DMS79 (cell line): ENCODE results near the gene XAB2.

ENCODE experiments used
- DNase-seq: peaks from one replicate; lab custom pipeline; 2025; lab: John Stamatoyannopoulos, UW

XAB2 gene

DNA sequence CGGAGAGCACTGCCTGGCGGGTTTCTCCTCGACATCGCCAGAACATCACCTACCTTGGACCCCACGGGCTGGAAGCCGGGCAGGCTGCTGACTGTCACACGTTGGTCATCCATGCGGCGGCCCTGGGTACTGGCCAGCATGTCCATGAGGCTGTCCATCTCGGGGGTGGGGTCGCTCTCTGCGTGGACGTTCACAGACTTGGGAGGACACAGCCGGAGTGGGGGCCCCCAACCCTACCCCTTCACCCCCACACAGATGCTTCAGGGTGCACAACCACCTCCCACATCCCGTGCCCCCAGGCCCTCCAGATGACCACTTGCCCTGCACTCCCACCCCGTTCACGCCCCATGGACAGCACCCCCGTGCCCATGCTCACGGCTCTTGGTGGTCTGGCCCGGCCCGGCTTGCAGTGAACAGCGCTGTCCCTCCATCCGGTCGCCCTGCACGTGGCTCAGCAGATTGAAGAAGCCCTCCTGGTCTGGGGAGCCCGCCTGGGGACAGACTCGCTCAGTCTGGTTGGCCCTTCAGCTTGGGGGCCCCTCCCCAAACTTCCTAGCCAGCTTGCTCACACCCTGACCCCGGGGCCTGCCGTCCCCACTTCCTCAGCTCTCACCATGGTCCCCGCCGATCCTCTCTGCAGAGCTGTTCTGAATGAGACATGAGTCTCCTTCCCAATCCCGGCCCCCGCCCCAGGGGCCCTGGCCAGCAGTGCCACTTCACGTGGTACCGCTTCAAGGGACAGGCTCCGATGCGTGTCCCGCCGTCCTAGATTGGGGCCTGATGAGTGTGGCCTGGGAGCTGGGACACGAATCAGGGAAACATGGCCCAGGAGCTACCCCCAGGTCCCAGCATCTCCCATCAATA, 3.2 kb upstream of the XAB2 start:
- no peak for DNase-seq

DNA sequence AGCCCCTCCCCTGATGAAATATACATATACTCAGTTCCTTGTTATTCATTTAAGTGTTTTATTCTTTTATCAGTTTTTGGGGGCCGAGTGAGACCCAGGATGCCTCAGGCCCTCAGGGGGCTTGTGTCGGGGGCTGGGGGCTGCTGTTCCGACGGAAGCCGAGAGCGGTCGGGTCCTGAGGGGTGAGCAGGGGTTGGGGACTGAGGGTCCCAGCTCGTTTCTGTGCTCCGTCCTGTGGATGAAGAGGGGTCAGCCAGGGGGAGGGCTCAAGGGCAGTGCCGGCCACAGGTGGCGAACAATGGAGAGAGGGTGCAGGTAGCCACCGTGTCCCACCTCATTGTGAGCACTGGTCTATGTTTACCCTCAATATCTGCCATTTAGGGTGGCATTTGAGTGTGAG, 2.2 kb upstream of the XAB2 start:
- DNase-seq = no peak

DNA sequence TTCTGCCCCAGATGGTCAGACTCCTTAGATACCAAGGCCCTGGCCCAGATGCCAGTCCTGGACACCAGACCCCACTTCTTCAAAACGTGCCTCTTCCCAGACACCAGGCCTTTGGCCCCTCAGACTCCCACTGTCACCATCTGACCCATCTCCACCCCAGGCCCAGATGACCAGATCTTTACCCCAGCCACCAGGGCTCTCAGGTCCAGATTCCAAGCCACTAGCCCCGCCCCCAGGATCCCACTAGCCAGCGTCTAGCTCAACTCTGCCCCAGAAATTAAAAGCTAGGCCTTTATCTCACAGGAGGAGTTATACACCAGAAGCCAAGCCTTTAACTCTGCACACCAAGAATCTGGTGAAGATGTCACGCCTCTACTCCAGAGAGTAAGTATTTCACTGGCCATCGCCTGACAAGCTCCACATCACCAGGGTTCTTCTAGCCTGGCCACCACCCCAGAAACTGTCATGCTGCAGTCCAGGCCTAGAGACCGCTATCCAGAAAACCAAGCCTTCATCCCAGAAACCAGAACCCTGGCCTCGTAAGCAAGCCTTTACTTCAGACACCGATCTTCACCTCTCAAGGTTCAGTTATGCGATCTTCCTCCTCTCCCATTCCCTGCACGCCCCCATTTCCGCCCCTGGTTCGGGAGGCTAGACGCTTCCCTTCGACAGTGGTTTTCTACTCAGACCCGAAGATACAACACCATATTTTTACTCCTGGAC, 595 bp downstream of the XAB2 start:
- no peak for DNase-seq

DNA sequence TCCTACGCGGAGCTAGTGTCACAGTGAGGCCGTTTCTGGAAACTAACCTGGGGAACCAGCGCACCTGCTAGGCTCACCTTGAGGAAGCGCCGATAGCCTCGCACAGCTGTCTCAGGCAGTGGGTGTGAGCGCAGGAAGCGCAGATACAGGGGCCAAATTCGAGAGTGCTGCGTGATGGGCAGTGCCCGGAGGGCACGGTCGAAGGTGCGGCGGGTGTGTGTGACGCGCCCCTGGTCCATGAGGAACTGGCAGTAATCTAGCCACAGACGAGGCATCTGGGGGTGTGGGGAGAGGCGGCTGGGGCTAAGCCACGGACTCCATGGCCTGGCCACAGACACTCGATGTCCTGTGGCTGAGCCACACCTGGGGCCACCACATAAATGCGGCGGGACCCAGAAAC, 2.2 kb downstream of the XAB2 start:
- no peak for DNase-seq

DNA sequence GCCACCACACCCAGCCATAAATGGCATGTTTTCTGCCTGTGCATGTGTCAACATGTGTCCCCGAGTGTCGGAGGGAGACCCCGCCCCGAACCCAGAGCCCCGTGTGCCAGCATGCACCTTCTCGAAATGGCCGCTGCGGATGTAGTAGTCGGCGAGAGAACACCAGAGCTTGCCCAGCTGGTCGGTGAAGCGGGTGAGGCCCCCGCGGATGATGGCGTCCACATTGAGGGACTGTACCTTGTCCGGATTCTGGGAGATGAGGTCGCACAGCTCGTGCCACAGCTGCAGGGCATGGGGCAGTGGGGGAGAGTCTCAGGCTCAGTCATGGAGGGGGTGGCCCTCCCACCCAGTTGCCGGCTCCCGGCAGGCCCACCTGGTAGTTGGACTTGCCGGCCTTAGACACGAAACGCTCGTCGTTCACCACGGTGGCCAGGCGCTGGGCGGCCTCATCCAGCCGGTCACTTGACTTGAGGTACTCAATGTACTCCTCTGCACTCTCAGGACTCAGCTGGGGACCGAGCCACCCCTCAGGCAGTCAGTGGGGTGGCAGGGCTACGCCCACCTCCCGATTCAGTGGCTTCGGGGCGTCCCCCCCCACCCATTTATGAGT, 3.5 kb downstream of the XAB2 start:
- DNase-seq = no peak

DNA sequence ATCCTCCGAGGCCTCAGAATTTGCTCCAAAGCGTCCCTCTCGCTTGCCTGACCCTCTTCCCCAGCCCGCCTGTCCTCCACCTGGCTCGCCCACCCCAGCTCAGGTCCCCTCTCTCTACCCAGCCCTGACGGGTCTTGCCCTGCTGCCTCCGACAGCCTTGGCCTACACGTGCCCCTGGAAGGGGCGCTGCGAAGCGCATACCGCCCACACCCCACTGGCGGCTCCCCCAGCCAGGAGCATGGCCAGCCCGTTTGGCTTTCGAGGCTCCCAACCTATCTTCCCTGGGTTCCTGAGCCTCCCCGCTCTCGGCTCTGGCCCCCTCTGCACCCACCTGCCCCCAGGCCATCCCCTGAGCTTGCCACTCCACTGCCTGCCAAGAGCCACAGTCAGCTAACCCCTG, 4.5 kb downstream of the XAB2 start:
- DNase-seq = no peak

DNA sequence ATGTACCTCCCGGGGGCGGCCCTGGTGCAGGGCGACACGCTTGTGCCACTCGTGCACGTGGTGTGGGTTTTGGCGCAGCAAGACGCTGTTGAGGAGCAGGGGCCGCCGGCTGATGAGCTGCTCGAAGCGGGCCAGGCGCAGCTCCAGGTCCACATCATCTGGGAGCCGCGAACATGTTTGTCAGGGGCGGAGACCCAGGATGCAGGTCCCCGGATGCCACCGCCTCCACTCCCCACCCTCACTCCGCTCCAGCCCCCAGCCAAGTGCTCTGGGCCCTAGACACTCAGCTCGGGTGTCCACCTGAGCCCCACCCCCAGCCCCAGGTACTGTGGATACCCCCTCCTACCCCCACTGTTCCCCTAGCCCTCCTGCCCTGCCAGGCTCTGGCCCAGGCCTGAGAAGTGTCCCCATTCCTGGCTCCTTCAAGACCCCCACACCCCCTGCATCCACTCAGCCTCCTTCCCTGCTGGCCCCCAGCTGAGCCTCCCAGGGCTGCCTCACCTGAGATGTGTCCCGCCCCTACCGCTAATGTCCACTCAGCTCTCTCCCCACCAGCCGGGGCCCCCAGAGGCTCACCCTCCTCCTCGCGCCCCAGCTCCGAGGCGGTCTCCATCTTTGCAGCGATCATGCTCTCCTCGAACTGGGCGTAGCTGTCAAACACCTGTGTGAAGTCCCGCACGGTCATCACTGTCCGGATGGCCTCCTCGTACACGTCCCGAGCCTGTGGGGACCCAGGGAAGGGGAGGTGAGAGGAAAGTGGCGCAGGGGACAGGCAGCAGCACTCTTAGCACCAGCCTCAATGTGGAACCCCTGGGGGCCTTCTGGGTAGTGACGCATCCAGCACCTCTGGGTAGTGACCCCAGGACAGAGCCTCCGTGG, 5.4 kb downstream of the XAB2 start:
- no peak for DNase-seq

DNA sequence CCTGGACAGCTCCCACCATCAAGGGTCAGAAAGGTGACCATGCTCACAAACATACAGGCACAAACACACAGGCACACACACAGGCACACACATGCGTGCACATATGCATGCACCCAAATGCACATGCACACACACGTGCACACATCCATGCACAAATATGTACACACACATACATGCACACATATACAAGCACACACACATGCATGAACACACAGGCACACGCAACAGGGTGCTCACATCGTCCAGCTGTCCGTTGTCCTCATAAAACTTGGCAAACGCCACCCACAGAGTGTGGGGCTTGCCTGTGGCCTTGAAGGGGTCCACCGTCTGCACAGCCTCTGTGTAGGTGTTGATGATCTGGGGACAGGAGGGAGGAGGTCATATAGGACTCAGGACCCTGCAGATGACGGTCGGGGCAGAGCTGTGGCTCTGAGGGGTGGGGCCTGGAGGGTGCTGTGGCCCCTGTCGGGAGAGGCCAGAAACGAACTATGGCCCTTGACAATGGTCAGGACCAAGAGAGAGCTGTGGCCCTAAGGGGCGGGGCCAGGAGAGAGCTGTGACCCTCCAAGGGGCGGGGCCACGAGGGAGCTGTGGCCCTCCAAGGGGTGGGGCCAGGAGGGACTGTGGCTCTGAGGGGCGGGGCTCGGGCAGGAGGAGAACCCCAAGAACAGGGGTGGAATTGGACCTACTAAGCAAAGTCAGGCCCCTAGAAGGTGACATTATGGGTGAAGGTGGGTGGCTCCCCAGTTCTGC, 6.2 kb downstream of the XAB2 start:
- no peak for DNase-seq

DNA sequence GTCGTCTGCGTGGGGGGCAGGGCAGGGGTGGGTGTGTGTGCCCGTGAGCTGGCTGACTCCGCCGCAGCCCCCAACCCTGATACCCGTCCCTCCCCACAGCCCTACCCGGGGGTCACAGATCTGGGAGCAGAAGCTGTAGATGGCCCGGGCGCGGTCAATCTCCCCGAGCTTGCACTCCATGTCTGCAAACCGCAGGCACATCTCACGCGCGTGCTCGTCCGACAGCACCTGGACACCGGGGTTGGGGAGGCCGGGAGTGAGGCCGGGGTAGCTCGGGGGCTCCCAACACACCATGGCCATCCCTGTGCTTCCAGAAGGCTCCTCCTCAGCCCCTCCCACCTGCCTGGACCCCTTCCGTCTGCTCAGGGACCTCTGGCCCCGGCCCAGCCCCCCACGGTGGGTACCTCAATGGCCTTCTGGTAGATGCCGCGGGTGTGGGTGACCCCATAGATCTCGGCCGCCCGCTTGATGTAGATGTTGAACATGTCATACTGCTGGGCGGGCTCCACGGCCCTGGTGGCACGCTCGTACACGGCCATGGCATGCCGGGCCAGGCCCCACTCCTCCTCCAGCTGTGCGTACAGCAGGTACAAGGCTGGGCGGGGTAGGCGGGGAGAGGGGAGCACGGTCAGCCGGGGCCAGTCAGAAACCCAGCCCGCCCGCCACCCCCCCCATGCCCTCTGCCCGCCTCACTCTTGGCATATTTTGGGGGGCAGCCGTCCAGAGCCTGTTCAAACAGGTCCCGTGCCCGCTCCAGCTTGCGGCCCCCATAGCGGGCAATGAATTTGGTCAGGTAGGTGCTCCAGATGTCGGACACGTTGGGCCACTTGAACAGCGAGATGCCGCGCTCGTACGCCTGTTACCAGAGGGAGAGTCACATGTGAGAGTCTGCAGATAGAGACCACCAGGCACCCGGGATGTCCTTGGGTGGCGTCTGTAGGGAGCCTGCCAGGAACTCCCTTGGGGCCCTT, 8.6 kb downstream of the XAB2 start:
- no peak for DNase-seq

DNA sequence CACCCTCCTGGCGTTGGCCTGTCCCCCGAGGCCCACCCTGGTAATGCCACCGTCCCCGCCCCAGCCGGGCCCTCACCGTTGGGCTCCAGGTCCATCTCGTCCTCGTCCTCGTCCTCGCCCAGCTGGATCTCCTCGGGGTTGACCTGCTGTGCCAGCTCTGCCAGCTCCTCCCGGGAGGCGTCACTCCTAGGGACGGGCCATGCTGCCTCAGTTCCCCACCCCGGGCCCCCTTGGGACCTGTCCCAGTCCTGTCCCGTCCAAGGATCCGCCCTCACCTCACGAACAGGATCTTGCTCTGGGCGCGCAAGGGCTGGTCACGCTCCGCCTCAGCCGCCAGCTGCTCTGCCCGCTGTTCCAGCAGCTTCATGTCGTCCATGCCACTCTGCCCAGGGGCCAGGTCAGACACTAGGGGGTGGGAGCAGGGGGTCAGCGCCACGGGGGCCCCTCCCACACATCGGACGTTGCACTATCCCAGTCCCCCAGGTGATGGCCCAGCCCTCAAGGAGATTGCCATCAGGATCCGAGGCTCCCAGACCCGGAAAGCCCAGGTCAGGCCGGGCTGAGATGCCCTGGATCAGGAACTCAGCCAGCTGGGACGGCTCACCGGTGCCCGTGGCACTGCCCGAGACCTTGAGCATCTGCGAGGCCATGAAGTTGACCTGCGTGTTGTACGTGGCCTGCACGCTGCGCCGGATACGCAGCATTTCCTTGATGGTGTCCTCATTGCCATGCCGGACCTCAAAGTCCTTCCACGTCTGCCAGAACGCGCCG, 9.5 kb downstream of the XAB2 start:
- no peak for DNase-seq

DNA sequence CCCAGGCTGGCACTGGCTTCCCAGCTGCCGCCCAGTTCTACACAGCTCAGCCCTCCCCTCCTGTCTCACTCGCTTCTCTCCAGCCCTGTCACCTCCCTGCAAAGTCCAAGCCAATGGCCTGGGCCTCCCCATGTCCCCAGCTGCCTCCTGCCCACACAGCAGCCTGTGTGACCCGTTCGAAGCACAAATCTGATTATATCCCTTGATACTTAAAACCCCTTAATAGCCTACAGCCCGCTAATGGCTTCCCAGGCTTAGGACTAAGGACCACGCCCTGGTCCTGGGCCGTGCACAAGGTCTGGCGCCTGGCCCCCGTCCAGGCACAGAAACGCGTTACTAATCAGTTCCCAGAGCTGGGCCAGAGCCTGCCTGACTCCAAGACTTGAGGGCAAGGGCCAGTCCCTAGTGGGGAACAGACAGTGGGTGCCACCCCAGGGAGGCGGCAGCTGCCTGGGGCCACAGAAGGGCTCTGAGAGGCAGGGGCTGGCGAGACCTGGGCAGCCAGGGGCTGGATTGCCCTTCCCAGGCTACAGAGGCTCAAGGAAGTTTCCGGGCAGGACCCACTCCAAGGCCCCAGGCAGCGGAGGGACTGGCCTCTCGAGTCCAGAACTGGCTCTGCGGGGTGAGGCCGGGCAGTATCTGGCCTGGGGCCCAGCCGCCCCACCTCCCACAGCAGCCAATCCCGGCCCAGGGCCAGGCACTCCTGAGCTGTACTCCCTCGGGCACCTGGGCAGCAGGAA, 10.4 kb downstream of the XAB2 start:
- DNase-seq = no peak

DNA sequence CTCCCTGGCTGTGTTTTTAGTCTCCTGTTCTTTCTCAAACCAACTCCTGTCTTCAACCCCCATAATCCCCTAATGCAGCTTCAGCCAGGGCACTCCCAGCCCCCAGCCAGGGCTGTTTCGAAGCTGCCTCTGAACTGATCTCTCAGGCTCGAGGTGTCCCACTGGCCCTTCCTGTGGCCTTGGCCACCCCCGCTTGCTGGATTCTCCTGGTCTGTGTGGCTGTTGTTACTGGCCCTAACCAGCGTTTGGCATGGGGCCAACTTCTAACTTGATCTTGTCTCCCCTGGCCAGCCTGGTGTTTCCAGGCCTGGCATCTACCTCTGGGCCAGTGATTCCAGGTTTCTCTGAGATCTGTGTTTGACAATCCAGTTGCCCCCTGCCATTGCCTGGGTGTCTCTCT, 11.0 kb downstream of the XAB2 start:
- DNase-seq = no peak

DNA sequence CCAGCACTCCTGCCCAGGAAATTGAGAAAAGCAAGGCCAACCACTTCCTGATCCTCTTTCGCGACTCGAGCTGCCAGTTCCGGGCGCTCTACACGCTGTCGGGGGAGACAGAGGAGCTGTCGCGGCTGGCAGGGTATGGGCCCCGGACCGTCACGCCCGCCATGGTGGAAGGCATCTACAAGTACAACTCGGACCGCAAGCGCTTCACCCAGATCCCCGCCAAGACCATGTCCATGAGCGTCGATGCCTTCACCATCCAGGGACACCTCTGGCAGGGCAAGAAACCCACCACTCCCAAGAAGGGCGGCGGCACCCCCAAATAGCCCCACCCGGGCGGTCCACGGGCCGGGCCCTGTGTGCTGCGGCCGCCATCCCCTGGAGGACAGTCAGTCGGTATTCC, 11.6 kb downstream of the XAB2 start:
- DNase-seq = no peak

DNA sequence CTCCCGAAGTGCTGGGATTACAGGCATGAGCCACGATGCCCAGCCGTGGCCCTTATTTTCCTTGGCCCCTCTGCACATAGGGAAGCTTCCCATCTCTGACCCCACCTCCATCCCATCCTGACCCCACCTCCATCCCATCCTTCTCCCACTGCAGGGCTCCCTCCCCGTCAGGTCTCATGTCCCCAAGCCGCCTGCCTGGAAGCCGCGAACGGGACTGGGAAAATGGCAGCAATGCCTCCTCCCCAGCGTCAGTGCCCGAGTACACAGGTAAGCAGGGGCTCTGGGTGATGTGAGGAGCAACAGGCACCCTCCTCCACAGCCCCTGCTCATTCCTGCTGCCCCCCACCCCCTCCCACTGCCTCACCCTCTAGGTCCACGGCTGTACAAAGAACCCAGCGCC, 12.2 kb downstream of the XAB2 start:
- DNase-seq = no peak

DNA sequence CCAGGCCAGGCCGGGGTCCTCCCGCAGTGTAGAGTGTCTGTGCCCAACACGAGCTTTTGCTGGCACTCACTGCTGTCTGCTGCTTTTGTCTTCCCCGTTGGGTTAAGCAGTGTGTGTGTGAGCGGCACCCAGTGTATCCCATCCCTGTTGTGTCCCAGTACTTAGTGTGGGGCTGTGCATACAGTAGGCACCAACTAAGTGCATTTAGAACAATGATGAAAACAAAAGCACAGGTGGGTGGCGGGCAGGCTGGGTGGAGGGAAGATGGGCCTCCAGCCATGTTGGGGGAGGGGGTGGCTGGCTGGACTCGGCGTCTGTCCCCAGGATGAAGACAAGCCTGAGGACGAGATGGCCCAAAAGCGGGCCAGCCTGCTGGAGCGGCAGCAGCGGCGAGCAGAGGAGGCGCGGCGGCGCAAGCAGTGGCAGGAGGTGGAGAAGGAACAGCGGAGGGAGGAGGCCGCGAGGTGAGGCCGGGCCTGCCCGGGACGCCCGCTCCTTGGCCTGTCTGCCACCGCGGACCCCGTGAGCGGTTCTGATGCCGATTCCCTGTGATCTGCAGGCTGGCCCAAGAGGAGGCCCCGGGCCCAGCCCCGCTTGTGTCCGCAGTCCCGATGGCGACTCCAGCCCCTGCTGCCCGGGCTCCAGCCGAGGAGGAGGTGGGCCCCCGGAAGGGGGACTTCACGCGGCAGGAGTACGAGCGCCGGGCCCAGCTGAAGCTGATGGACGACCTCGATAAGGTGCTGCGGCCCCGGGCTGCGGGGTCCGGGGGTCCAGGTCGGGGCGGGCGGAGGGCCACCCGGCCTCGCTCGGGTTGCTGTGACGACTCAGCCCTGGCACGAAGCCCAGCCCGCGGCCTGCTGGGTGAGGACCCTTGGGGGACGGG, 14.2 kb downstream of the XAB2 start:
- no peak for DNase-seq

DNA sequence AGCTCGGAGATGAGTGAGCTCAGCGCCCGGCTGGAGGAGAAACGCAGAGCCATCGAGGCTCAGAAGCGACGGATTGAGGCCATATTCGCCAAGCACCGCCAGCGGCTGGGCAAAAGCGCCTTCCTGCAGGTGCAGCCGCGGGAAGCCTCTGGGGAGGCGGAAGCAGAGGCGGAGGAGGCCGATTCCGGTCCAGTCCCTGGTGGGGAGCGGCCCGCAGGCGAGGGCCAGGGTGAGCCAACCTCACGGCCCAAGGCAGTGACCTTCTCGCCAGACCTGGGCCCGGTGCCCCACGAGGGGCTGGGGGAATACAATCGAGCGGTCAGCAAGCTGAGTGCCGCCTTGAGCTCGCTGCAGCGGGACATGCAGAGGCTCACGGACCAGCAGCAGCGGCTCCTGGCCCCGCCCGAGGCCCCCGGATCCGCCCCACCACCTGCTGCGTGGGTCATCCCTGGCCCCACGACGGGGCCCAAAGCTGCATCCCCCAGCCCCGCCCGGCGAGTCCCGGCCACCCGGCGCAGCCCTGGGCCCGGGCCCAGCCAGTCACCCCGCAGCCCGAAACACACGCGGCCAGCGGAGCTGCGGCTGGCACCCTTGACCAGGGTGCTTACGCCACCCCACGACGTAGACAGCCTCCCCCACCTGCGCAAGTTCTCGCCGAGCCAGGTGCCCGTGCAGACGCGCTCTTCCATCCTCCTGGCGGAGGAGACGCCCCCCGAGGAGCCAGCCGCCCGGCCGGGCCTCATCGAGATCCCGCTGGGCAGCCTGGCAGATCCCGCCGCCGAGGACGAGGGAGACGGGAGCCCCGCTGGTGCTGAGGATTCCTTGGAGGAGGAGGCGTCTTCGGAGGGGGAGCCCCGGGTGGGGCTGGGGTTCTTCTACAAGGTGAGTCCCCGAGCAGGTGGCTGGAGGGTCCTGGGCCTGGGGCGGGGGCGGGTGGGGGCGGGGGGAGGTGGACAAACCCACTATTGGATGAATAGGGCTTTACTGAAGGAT, 16.8 kb downstream of the XAB2 start:
- DNase-seq = no peak
